Measurements from ENCODE around the gene ILK.

GRCh38 chr11:6614446-6614845 is 10.9 kb downstream of the ILK start:
- TF ChIP-seq CTCF (IDR thresholded peaks at IDR 0.05) (no peak), EZH2phosphoT487 (IDR thresholded peaks at IDR 0.05) (no peak)
